Trophoblast cell (in vitro differentiated cells and primary cell): Measurements from ENCODE around the gene GNB1.

Experiments used
- DNase-seq, 2 donors: peaks; one replicate each; pipeline ENCODE4 v3.0.0-alpha.2; 2016
- H2AFZ ChIP-seq: 2 replicates; pipeline ENCODE4 v1.6.1; 2013; ENCODE audit warnings: low read length, moderate library complexity, mild to moderate bottlenecking; ENCODE audit not compliant: insufficient read depth, poor library complexity
- H2AK5ac ChIP-seq: 2 replicates; pipeline ENCODE4 v1.6.1; 2013; ENCODE audit warnings: mild to moderate bottlenecking, low read length
- H2BK120ac ChIP-seq: 2 replicates; pipeline ENCODE4 v1.6.1; 2013; ENCODE audit warnings: low read length, mild to moderate bottlenecking, moderate library complexity; ENCODE audit not compliant: insufficient read depth, poor library complexity
- H2BK12ac ChIP-seq: 2 replicates; pipeline ENCODE4 v1.6.1; 2013; ENCODE audit warnings: mild to moderate bottlenecking, low read length, moderate library complexity
- H2BK5ac ChIP-seq: 2 replicates; pipeline ENCODE4 v1.6.1; 2013; ENCODE audit warnings: low read length, low read depth, moderate library complexity, mild to moderate bottlenecking; ENCODE audit not compliant: poor library complexity
- H3K14ac ChIP-seq: 2 replicates; pipeline ENCODE4 v1.6.1; 2013; ENCODE audit warnings: mild to moderate bottlenecking, low read length
- H3K18ac ChIP-seq: 2 replicates; pipeline ENCODE4 v1.6.1; 2013; ENCODE audit warnings: mild to moderate bottlenecking, low read length
- H3K23ac ChIP-seq: 2 replicates; pipeline ENCODE4 v1.6.1; 2013; ENCODE audit warnings: low read length
- H3K27ac ChIP-seq: 2 replicates; pipeline ENCODE4 v1.5.1; 2013; ENCODE audit warnings: low read depth, mild to moderate bottlenecking, inconsistent platforms, low read length, moderate library complexity
- H3K27me3 ChIP-seq: 2 replicates; pipeline ENCODE4 v1.6.1; 2013; ENCODE audit warnings: inconsistent platforms, mild to moderate bottlenecking, low read length, moderate library complexity; ENCODE audit not compliant: insufficient read depth
- H3K36me3 ChIP-seq, 2 experiments: 1 replicate in 1 of 2; 2 replicates in 1 of 2; pipeline ENCODE4 v1.6.1; 2013; ENCODE audit warnings: low read length in 2 of 2, mild to moderate bottlenecking in 2 of 2, moderate library complexity in 1 of 2; ENCODE audit not compliant: insufficient read depth in 2 of 2, control insufficient read depth in 1 of 2
- H3K4ac ChIP-seq: 2 replicates; pipeline ENCODE4 v1.6.1; 2013; ENCODE audit warnings: low read depth, mild to moderate bottlenecking, low read length, moderate library complexity
- H3K4me1 ChIP-seq, 2 experiments: 1 replicate in 1 of 2; 2 replicates in 1 of 2; pipeline ENCODE4 v1.6.1; 2013; ENCODE audit warnings: low read length in 2 of 2, mild to moderate bottlenecking in 2 of 2, moderate library complexity in 1 of 2; ENCODE audit not compliant: insufficient read depth in 2 of 2, control insufficient read depth in 1 of 2
- H3K4me2 ChIP-seq: 2 replicates; pipeline ENCODE4 v1.6.1; 2013; ENCODE audit warnings: inconsistent platforms, mild to moderate bottlenecking, low read length, moderate library complexity
- H3K4me3 ChIP-seq: 2 replicates; pipeline ENCODE4 v1.5.1; 2013; ENCODE audit warnings: mild to moderate bottlenecking, low read depth, low read length, inconsistent platforms
- H3K79me1 ChIP-seq: one replicate; pipeline ENCODE4 v1.6.1; 2013; ENCODE audit warnings: low read length
- H3K79me2 ChIP-seq: 2 replicates; pipeline ENCODE4 v1.6.1; 2013; ENCODE audit warnings: low read length, mild to moderate bottlenecking; ENCODE audit not compliant: control insufficient read depth, insufficient read depth, poor library complexity
- H3K9ac ChIP-seq: 2 replicates; pipeline ENCODE4 v1.6.1; 2013; ENCODE audit warnings: mild to moderate bottlenecking, low read length
- H3K9me3 ChIP-seq: 2 replicates; pipeline ENCODE4 v1.6.1; 2013; ENCODE audit warnings: low read depth, mild to moderate bottlenecking, control low read depth, inconsistent platforms, low read length; ENCODE audit not compliant: insufficient read depth
- H4K12ac ChIP-seq: 2 replicates; pipeline ENCODE4 v1.6.1; 2013; ENCODE audit warnings: low read depth, mild to moderate bottlenecking, low read length, moderate library complexity
- H4K8ac ChIP-seq: 2 replicates; pipeline ENCODE4 v1.6.1; 2013; ENCODE audit warnings: low read depth, mild to moderate bottlenecking, low read length, moderate library complexity
- H4K91ac ChIP-seq: one replicate; pipeline ENCODE4 v1.6.1; 2013; ENCODE audit warnings: low read depth, mild to moderate bottlenecking, low read length, moderate library complexity
- WGBS: extraction: QIAGEN DNeasy Blood & Tissue Kit; methylation state at CpG from one replicate; pipeline ENCODE4 v1.1.7; 2013; ENCODE audit warnings: missing lambda C conversion rate; ENCODE audit not compliant: insufficient read length, insufficient coverage; ENCODE audit errors: extremely low coverage; 5-methylcytosine and 5-hydroxymethylcytosine counted together

The GNB1 gene

GRCh38 chr1:1806890-1807289 is 84.0 kb downstream of the GNB1 start:
- no peak overlapping the region for H2AFZ ChIP-seq
- H3K23ac ChIP-seq, result no peak overlapping the region
- H3K4ac ChIP-seq, result no peak overlapping the region
- no peak overlapping the region for H2BK5ac ChIP-seq
- H3K18ac ChIP-seq, result no peak overlapping the region
- no CpG with 5 or more reads among the region's 2 CpGs for WGBS
- no peak overlapping the region for H4K12ac ChIP-seq
- H3K79me2 ChIP-seq, result no peaks in the 10 kb centered on the region
- DNase-seq, result no peak
- peaks cover 51 to 60% of the 10 kb centered on the region in 2 experiments for H3K36me3 ChIP-seq
- no peak overlapping the region for H3K27ac ChIP-seq
- no peak overlapping the region for H4K8ac ChIP-seq
- no peak overlapping the region for H2BK12ac ChIP-seq
- no peak overlapping the region for H2BK120ac ChIP-seq
- no peak overlapping the region for H3K4me3 ChIP-seq
- H3K9ac ChIP-seq, result no peak overlapping the region
- no peak overlapping the region for H3K4me2 ChIP-seq
- no peak overlapping the region for H3K14ac ChIP-seq
- no peak overlapping the region for H4K91ac ChIP-seq
- H2AK5ac ChIP-seq, result no peak overlapping the region
- no peaks in the 10 kb centered on the region for H3K79me1 ChIP-seq
- no peaks in the 10 kb centered on the region for H3K4me1 ChIP-seq
- no peaks in the 10 kb centered on the region for H3K9me3 ChIP-seq
- H3K27me3 ChIP-seq, result no peaks in the 10 kb centered on the region

DNA sequence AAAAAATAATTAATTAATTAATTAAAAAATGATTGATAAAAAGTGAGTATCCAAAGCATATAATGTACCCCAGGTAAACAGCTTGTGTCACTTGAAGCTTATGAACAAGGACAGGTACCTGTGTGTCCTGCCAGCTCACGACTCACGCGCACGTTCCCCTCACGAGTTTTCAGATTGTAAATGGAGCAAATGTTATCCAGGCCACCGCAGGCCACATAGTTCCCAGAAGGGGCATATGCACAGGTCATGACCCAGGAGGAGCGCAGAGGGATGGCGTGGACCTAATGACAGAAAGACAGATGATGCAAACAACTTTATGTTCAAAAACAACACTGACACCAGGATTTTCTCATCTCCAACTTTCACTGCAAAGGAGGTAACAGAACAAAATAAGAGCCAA is 86.6 kb downstream of the GNB1 start:
- Histone ChIP-seq H2BK120ac (no peak overlapping the region), H2AFZ (no peak overlapping the region), H3K4me2 (no peak overlapping the region), H3K27ac (no peak overlapping the region), H3K79me1 (no peaks in the 10 kb centered on the region), H3K9me3 (no peaks in the 10 kb centered on the region), H2AK5ac (no peak overlapping the region), H3K9ac (no peak overlapping the region), H3K36me3 (peaks cover 40 to 60% of the 10 kb centered on the region in 2 experiments), H3K4me3 (no peak overlapping the region), H3K23ac (no peak overlapping the region), H2BK12ac (no peak overlapping the region), H4K12ac (no peak overlapping the region), H3K4me1 (peaks cover 0 to 4% of the 10 kb centered on the region in 2 experiments), H3K27me3 (no peaks in the 10 kb centered on the region), H3K79me2 (no peaks in the 10 kb centered on the region), H4K91ac (no peak overlapping the region), H4K8ac (no peak overlapping the region), H3K4ac (no peak overlapping the region), H3K14ac (no peak overlapping the region), H2BK5ac (no peak overlapping the region), H3K18ac (no peak overlapping the region)
- DNase-seq, result no peak
- WGBS, result no CpG with 5 or more reads among the region's 8 CpGs

- WGBS, result no CpG with 5 or more reads among the region's 1 CpG
- no peak overlapping the region for H3K27ac ChIP-seq
- H3K18ac ChIP-seq, result no peak overlapping the region
- no peak overlapping the region for H4K91ac ChIP-seq
- H3K4me1 ChIP-seq, result peaks cover 0 to 4% of the 10 kb centered on the region in 2 experiments
- no peak overlapping the region for H2BK120ac ChIP-seq
- no peak overlapping the region for H2BK12ac ChIP-seq
- no peaks in the 10 kb centered on the region for H3K79me1 ChIP-seq
- H3K23ac ChIP-seq, result no peak overlapping the region
- no peak overlapping the region for H3K4ac ChIP-seq
- no peaks in the 10 kb centered on the region for H3K9me3 ChIP-seq
- H3K36me3 ChIP-seq, result peaks cover 43 to 62% of the 10 kb centered on the region in 2 experiments
- H2BK5ac ChIP-seq, result no peak overlapping the region
- no peak overlapping the region for H2AK5ac ChIP-seq
- DNase-seq, result no peak
- no peak overlapping the region for H2AFZ ChIP-seq
- no peaks in the 10 kb centered on the region for H3K79me2 ChIP-seq
- no peak overlapping the region for H4K8ac ChIP-seq
- no peak overlapping the region for H3K4me2 ChIP-seq
- H3K14ac ChIP-seq, result no peak overlapping the region
- H3K27me3 ChIP-seq, result no peaks in the 10 kb centered on the region
- no peak overlapping the region for H3K9ac ChIP-seq
- no peak overlapping the region for H4K12ac ChIP-seq
- no peak overlapping the region for H3K4me3 ChIP-seq
Measured at GRCh38 chr1:1802871-1803270, 88.0 kb downstream of the GNB1 start.

DNA sequence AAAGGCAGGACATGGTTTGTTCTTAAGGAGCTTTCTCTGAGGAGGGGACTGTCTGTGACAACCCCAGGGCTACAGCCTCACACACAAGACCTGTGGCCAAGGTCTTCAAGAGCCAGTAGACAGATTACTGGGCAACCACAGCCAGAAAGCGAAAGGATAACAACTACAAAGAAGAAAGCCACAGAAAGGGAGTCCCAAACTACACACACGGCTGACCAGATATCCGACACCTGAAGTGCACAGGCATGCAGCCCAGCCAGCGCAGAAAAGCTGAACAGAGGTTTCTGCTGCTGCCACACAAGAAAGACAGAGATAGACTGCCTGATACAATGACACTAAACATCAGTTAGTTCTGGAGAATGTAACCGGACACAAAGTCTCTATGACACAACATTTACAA is 91.2 kb downstream of the GNB1 start:
- H3K9me3 ChIP-seq, result no peaks in the 10 kb centered on the region
- peaks cover 43 to 66% of the 10 kb centered on the region in 2 experiments for H3K36me3 ChIP-seq
- H4K8ac ChIP-seq, result no peak overlapping the region
- H3K23ac ChIP-seq, result no peak overlapping the region
- H3K27ac ChIP-seq, result no peak overlapping the region
- H2BK12ac ChIP-seq, result no peak overlapping the region
- no peaks in the 10 kb centered on the region for H3K27me3 ChIP-seq
- no peaks in the 10 kb centered on the region for H3K79me2 ChIP-seq
- no peak overlapping the region for H2AK5ac ChIP-seq
- H4K12ac ChIP-seq, result no peak overlapping the region
- DNase-seq, result no peak
- WGBS, result no CpG with 5 or more reads among the region's 5 CpGs
- H3K79me1 ChIP-seq, result no peaks in the 10 kb centered on the region
- H3K9ac ChIP-seq, result no peak overlapping the region
- no peak overlapping the region for H2BK5ac ChIP-seq
- H3K4me2 ChIP-seq, result no peak overlapping the region
- H3K14ac ChIP-seq, result no peak overlapping the region
- H2AFZ ChIP-seq, result no peak overlapping the region
- H3K18ac ChIP-seq, result no peak overlapping the region
- H3K4me3 ChIP-seq, result no peak overlapping the region
- H4K91ac ChIP-seq, result no peak overlapping the region
- H3K4ac ChIP-seq, result no peak overlapping the region
- peaks cover 0 to 4% of the 10 kb centered on the region in 2 experiments for H3K4me1 ChIP-seq
- no peak overlapping the region for H2BK120ac ChIP-seq
